GM21786 (cell line): ENCODE results near the gene OR8D1.
"Not testable (repeated sequence)": the region's sequence is repeated elsewhere in the genome, so short reads cannot be mapped to it uniquely, and the experiment has no call there.

Experiments
- ATAC-seq: cut with Tn5 transposase; IDR thresholded peaks from one replicate; pipeline ENCODE4 v1.9.1; 2021; ENCODE audit not compliant: unreplicated experiment

The OR8D1 gene

DNA sequence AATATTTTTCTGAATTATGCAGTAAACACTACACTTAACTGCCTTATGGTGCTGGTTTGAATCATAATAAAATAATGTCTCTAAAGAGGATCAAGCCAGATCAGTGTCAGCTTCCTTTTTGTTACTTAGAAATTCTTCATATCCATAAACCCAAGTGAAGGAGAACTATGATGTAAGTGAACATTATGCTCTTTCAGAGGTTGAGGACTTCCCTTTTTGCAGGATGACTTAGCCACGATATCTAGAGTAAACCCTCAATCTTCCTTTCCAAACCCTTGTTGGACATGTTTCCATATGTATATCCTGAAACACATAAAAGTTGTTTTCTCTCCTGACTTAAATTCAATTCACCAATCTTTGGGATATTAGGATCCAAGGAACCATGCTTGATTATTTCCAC, 19.1 kb downstream of the OR8D1 start:
- no peak for ATAC-seq

DNA sequence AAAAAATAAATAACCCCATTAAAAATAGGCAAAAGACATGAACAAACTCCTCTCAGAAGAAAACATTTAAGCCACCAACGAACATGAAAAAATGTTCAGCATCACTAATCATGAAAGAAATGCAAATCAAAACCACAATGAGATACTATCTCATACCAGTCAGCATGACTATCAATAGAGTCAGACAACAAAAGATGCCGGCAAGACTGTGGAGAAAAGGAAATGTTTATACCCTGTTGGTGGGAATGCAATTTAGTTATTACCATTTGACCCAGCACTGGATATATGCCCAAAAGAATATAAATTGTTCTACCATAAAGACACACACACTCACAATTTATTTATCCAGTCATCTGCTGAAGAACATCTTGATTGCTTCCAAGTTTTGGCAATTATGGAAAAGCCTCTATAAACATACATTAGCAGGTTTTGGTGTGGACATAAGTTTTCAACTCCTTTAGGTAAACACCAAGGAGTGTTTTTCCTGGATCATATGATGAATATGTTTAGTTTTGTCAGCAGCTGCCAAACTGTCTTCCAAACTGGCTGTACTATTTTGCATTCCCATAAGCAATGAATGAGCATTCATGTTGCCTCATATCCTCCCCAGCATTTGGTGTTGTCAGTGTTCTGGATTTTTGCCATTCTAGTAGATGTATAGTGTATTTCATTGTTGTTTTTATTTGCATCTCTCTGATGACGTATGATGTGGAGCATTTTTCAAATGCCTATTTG, 28.0 kb downstream of the OR8D1 start:
- no peak for ATAC-seq

DNA sequence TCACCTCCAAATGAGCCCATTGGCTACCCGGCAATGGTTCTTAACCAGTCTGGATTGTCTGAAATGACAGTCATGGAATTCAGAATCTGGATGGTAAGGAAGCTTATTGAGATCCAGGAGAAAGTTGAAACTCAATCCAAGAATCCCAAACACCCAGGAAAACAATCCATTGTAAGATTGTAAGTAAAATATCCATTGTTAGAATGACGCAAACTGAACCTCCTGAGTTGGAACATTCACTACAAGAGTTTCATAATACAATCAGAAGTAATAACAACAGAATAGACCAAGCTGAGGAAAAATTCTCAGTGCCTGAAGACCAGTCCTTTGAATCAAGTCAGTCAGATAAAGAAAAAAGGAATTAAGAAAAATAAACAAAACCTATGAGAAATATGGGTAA, 35.5 kb downstream of the OR8D1 start:
- ATAC-seq = no peak

DNA sequence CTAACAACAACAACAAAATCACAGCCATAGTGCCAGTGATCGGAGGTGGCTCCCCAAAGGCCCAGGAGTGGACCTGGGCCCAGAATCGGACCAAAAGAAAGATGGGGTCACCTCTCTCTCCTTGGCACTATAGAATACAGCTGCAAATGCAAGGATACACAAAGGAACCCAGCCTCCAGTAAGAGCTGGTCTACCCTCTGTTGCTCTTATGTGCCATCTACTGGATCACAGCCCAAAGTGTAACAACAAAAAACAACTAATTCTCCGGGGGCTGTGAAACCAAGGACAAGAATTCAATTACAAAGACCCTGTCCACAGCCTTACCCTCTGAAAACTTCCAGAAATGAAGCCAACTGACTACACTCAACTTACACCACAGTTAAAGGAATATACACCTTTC, 35.9 kb downstream of the OR8D1 start:
- no peak for ATAC-seq

DNA sequence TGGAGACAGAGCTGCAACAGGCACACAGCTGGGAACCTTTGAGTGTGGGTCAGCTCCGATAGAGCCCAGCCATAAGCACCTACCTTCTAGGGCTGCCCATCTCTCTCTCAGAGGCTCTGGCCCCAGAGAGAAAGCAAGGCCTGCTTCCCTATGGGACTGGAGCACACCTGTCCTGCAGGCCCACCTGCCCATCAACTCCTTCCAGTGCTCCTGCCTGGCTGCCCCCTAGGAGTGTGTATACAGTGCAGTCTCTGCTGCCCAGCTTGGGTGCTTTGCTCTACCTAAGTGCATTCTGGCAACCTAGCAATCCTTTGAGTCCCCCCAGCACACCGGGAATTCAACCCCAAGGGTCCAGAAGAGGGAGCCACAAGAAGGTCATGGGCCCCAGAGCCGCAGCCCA, 36.5 kb downstream of the OR8D1 start:
- ATAC-seq = no peak

DNA sequence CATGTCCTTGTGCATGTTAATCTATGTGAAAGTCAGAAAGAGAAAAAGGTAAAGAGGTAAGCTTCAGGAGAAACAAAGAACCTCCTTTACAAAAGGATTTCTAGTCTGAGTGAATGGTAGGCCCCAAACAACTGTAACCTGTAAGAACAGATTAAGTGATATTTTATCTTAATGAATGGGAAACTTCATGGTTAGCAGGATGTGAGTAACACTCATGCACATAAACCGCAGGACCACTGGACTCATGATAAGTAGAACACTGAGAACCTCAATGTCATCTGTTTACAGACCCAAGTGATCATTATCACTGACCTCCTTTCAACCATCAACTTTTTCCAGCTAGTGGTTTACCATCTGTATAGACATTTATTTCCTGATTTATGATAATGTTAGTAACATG, 37.7 kb downstream of the OR8D1 start:
- ATAC-seq = no peak

DNA sequence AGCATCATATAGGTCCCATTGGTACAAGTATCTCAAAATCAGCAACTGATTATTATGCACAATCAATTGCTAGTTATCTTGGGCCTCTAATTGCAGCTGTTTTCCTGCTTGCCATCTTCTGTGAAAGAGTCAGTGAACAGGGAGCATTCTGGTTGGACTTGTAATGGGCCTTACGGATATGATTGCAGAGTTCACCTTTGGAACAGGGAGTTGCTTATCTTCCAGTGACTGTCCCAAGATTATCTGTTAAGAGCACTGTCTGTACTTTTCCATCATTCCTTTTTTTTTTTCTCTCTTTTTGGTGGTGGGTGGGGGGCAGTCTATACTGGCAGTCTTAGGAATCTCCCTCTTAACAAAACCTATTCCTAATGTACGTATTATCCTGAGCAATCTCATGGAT, 39.7 kb downstream of the OR8D1 start:
- ATAC-seq = no peak

DNA sequence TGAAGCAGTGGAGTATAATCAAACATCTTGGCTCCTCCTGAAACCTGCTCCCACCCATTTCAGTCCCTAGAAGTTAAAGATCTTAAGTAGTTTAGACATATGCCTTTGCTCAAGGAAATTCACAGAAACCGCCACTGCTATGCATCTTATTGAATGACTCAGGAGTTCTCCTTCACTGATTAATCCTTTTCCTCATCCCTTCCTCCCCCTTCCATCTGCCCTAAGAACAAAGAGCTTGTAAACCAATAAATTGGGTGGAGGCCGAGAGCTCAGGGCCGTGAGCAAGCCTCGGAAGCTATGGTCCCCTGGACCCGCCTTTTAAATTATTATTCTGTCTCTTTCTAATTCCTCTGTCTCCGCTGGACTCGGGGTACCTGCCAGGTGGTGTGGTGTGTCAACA, 42.9 kb downstream of the OR8D1 start:
- not testable (repeated sequence) for ATAC-seq

DNA sequence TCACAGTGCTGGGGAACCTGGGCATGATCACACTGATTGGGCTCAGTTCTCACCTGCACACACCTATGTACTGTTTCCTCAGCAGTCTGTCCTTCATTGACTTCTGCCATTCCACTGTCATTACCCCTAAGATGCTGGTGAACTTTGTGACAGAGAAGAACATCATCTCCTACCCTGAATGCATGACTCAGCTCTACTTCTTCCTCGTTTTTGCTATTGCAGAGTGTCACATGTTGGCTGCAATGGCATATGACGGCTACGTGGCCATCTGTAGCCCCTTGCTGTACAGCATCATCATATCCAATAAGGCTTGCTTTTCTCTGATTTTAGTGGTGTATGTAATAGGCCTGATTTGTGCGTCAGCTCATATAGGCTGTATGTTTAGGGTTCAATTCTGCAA, 48.7 kb downstream of the OR8D1 start:
- ATAC-seq = not testable (repeated sequence)

DNA sequence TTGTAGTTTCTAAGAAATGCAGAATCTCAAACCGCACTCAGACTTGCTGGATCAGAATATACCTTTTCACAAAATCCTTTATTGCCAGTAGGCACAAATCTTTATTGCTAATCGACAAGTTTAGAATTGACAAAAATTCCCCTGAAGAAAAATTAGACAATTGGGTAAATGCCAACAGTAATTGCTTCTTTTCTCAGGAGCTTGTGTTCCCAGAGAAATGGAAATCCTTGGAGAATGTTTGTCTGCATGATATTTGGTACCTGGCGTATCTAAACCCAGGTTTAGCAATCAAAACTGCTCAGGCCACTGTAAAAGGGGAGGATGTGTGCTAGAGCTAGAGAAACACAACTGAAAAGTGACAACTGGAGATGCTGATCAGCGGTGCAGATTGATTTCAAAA, 57.7 kb downstream of the OR8D1 start, which contains the start of gene OR8G5:
Gene OR8G5, plus strand, starts transcription at position 301 of the 400 bp plus-strand sequence. CDS start 8,556 bp downstream, outside the sequence.
- ATAC-seq = no peak
